Thyroid gland (tissue), 4 donors: ENCODE data around the gene PAFAH1B2. TPM values are rescaled to one million over a fixed set of nuclear protein-coding genes. Genes with fewer than 3 reads are reported as not detected.

ENCODE experiments used
- DNase-seq, 2 donors: peaks; one replicate each; pipeline ENCODE4 v3.0.0-alpha.2; 2019
- H3K27ac ChIP-seq, 3 donors: fragments of 200-600 bp; sonication (generic); 1 replicate in 2 of 3; 2 replicates in 1 of 3; pipeline ENCODE4 v1.5.1; 2016 to 2019; ENCODE audit warnings: mild to moderate bottlenecking in 1 of 3, moderate library complexity in 1 of 3
- H3K27me3 ChIP-seq: fragments of 200-600 bp; sonication (generic); one replicate; pipeline ENCODE4 v1.5.1; 2019
- H3K36me3 ChIP-seq, 2 donors: fragments of 200-600 bp; sonication (generic); one replicate each; pipeline ENCODE4 v1.5.1; 2016 to 2019
- H3K4me1 ChIP-seq, 2 donors: fragments of 200-600 bp; sonication (generic); one replicate each; pipeline ENCODE4 v1.5.1; 2017 to 2019
- H3K4me3 ChIP-seq, 3 donors: fragments of 200-600 bp; sonication (generic); replicated peaks in 1 of 3; 1 replicate in 2 of 3; 2 replicates in 1 of 3; pipeline ENCODE4 v1.5.1; 2016; ENCODE audit warnings: mild to moderate bottlenecking in 1 of 3
- H3K9me3 ChIP-seq: fragments of 200-600 bp; sonication (generic); one replicate; pipeline ENCODE4 v1.5.1; 2017
- POLR2A ChIP-seq, 2 donors: fragments of 450-650 bp; IDR thresholded peaks; one replicate each; pipeline ENCODE4 v1.6.1; 2017; ENCODE audit warnings: antibody characterized with exemption in 2 of 2, mild to moderate bottlenecking in 2 of 2, moderate library complexity in 1 of 2
- WGBS, 2 donors: methylation state at CpG; one replicate each; pipeline ENCODE4 v1.1.5; 2017; 5-methylcytosine and 5-hydroxymethylcytosine counted together
- intact Hi-C: fragments of 100-400 bp; cut with DNase I; formaldehyde crosslinking; loops from one replicate; pipeline ENCODE4 v1.15.1; 2023
- total RNA-seq, 4 donors: library from RNA; depleted of rRNA; stranded (reverse); fragments of >200 nt; gene quantifications; one replicate each; pipeline ENCODE4 v1.2.3, GENCODE V29; 2016
- TF ChIP-seq, protein P1 (sequence below), 6 experiments: fragments of 200-600 bp in 3 of 6; fragments of 450-650 bp in 3 of 6; sonication (generic) in 3 of 6; IDR thresholded peaks; one replicate each; pipeline ENCODE4 v1.5.1; 2016 to 2019; ENCODE audit warnings: antibody characterized with exemption in 6 of 6, mild to moderate bottlenecking in 2 of 6, inconsistent platforms in 1 of 6, moderate library complexity in 1 of 6

The PAFAH1B2 gene
- total RNA-seq, 4 donors from 2014 or later = 107 to 128 (median 118) TPM

- Histone ChIP-seq H3K4me1 (peaks cover 17 to 40% of the 10 kb centered on the region in 2 donors), H3K27ac (peak overlapping the region in 2 of 3 donors; percentile 57 to 62), H3K27me3 (no peaks in the 10 kb centered on the region), H3K9me3 (no peaks in the 10 kb centered on the region), H3K36me3 (peaks cover 10 to 12% of the 10 kb centered on the region in 2 donors), H3K4me3 (no peak overlapping the region)
- 80 to 84% methylated on average over 15 to 16 of the region's 17 CpGs for WGBS, 2 donors
- TF ChIP-seq, protein P1, sequence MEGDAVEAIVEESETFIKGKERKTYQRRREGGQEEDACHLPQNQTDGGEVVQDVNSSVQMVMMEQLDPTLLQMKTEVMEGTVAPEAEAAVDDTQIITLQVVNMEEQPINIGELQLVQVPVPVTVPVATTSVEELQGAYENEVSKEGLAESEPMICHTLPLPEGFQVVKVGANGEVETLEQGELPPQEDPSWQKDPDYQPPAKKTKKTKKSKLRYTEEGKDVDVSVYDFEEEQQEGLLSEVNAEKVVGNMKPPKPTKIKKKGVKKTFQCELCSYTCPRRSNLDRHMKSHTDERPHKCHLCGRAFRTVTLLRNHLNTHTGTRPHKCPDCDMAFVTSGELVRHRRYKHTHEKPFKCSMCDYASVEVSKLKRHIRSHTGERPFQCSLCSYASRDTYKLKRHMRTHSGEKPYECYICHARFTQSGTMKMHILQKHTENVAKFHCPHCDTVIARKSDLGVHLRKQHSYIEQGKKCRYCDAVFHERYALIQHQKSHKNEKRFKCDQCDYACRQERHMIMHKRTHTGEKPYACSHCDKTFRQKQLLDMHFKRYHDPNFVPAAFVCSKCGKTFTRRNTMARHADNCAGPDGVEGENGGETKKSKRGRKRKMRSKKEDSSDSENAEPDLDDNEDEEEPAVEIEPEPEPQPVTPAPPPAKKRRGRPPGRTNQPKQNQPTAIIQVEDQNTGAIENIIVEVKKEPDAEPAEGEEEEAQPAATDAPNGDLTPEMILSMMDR (IDR thresholded peaks at IDR 0.05) = peak in 4 of 6 experiments; percentile 12 to 43 (median 36)
- TF ChIP-seq POLR2A (IDR thresholded peaks at IDR 0.05) = no peak
- DNase-seq = peak; percentile 33 to 51
- intact Hi-C loops = no loop called here
These were observed 53.7 kb downstream of the PAFAH1B2 start for GRCh38 chr11:117197516-117198456.

GRCh38 chr11:117198613-117199012 lies 54.5 kb downstream of the PAFAH1B2 start:
- no peak for TF ChIP-seq POLR2A (IDR thresholded peaks at IDR 0.05)
- TF ChIP-seq, protein P1 (IDR thresholded peaks at IDR 0.05) = no peak

DNA sequence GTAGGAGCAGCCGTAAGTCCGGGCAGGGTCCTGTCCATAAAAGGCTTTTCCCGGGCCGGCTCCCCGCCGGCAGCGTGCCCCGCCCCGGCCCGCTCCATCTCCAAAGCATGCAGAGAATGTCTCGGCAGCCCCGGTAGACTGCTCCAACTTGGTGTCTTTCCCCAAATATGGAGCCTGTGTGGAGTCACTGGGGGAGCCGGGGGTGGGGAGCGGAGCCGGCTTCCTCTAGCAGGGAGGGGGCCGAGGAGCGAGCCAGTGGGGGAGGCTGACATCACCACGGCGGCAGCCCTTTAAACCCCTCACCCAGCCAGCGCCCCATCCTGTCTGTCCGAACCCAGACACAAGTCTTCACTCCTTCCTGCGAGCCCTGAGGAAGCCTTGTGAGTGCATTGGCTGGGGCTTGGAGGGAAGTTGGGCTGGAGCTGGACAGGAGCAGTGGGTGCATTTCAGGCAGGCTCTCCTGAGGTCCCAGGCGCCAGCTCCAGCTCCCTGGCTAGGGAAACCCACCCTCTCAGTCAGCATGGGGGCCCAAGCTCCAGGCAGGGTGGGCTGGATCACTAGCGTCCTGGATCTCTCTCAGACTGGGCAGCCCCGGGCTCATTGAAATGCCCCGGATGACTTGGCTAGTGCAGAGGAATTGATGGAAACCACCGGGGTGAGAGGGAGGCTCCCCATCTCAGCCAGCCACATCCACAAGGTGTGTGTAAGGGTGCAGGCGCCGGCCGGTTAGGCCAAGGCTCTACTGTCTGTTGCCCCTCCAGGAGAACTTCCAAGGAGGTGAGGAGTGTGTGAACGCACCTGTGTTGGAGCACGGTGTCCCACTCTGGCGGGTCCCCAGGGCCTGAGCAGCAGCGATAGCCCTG lies 55.2 kb downstream of the PAFAH1B2 start, which contains the start of gene TAGLN:
TSS of gene TAGLN (plus strand) at position 318 of the 863 bp plus-strand sequence. CDS start 3,644 bp downstream, outside the sequence.
- Histone ChIP-seq H3K36me3 (peaks cover under 1 to 7% of the 10 kb centered on the region in 2 donors), H3K9me3 (no peaks in the 10 kb centered on the region), H3K4me1 (peaks cover 17 to 50% of the 10 kb centered on the region in 2 donors), H3K4me3 (peak within 1 kb of the TSS in 1 of 3 donors; percentile 30), H3K27me3 (no peaks in the 10 kb centered on the region), H3K27ac (peak within 1 kb of the TSS; percentile 57 to 81 (median 71))
- intact Hi-C loops = no loop called here
- 8 to 37% methylated on average over 21 to 28 of the region's 34 CpGs for WGBS, 2 donors
- TF ChIP-seq POLR2A (IDR thresholded peaks at IDR 0.05) = peak in 1 of 2 donors; percentile 29
- TF ChIP-seq, protein P1 (IDR thresholded peaks at IDR 0.05) = no peak
- DNase-seq = peak; percentile 49 to 74

More at GRCh38 chr11:117198613-117199012, 54.5 kb downstream of the PAFAH1B2 start:
- H3K4me1 ChIP-seq = peaks cover 17 to 43% of the 10 kb centered on the region in 2 donors
- peaks cover 6 to 7% of the 10 kb centered on the region in 2 donors for H3K36me3 ChIP-seq
- H3K27me3 ChIP-seq = no peaks in the 10 kb centered on the region
- WGBS, 2 donors = 69 to 72% methylated on average over 3 to 4 of the region's 4 CpGs
- H3K9me3 ChIP-seq = no peaks in the 10 kb centered on the region
- peak overlapping the region; percentile 52 to 62 (median 57) for H3K27ac ChIP-seq
- no peak for DNase-seq
- H3K4me3 ChIP-seq = no peak overlapping the region
- intact Hi-C loops = no loop called here

- Histone ChIP-seq H3K27me3 (no peaks in the 10 kb centered on the region), H3K4me3 (peak overlapping the region in 1 of 3 donors; percentile 30), H3K36me3 (peaks cover under 1 to 7% of the 10 kb centered on the region in 2 donors), H3K4me1 (peaks cover 21 to 59% of the 10 kb centered on the region in 2 donors), H3K9me3 (no peaks in the 10 kb centered on the region), H3K27ac (peak overlapping the region; percentile 57 to 81 (median 71))
- no peak for DNase-seq
- WGBS, 2 donors = 56 to 66% methylated on average over 6 to 11 of the region's 13 CpGs
- TF ChIP-seq, protein P1 (IDR thresholded peaks at IDR 0.05) = no peak
- TF ChIP-seq POLR2A (IDR thresholded peaks at IDR 0.05) = no peak
- intact Hi-C loops = no loop called here
These were observed 56.1 kb downstream of the PAFAH1B2 start for GRCh38 chr11:117199916-117200812.
